Measurements from ENCODE around the gene PCNT. TPM values are rescaled to one million over a fixed set of nuclear protein-coding genes. Genes with fewer than 3 reads are reported as not detected.

Gene PCNT
- total and polyA plus RNA-seq, 9 of the 15 experiments (the other 6 are each of a cell fraction or from before 2014, with no cell fraction given) = 9.1 to 53.5 (median 31.3) TPM

DNA sequence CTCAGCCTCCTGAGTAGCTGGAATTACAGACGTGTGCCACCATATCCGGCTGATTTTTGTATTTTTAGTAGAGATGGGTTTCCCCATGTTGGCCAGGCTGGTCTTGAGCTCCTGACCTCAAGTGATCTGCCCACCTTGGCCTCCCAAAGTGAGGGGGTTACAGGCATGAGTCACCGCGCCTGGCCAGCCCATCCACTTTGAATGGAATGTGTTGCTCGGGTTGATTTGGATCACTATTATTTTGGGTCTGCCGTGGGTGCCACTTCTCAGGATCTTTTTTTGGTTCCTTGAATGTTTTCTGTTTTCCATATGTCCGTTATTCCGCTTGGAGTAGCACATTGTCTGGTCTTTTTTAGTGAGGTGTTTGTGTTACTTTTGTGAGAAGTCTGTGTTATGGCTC is 17.0 kb downstream of the PCNT start:
- Histone ChIP-seq H3K9me1 (ENCODE audit: control insufficient read depth, insufficient read depth, low read length) (no peaks in the 10 kb centered on the region), H3K79me2 (ENCODE audit: control insufficient read depth, insufficient read depth, low read length) (peaks cover 30% of the 10 kb centered on the region), H3K4me2 (ENCODE audit: insufficient read depth, low read length) (no peak overlapping the region), H2AFZ (ENCODE audit: low read depth, low read length) (no peak overlapping the region), H3K27ac (ENCODE audit: extremely low read depth, low read depth, low read length) (no peak overlapping the region), H3K4me1 (replicated peaks in 1 of 2; ENCODE audit: control insufficient read depth in 2 of 2, insufficient read depth in 2 of 2, low read length in 2 of 2) (no peaks in the 10 kb centered on the region), H3K36me3 (ENCODE audit: control insufficient read depth, insufficient read depth, low read length) (peaks cover 52% of the 10 kb centered on the region), H3K9me3 (replicated peaks; ENCODE audit: control insufficient read depth, insufficient read depth, low read depth, low read length) (0 out of 2 replicates have a peak, but pooled peaks cover 2% of the 10 kb centered on the region), H4K20me1 (replicated peaks; ENCODE audit: control insufficient read depth, insufficient read depth, low read length) (no peaks in the 10 kb centered on the region), H3K27me3 (ENCODE audit: control insufficient read depth in 2 of 2, insufficient read depth in 2 of 2, low read length in 2 of 2) (no peaks in the 10 kb centered on the region), H3K9ac (ENCODE audit: insufficient read depth in 1 of 2, low read depth in 2 of 2, low read length in 2 of 2) (no peak overlapping the region), H3K4me3 (no peak overlapping the region)
- FAIRE-seq (no peak), DNase-seq (ENCODE audit: extremely low read depth in 1 of 4, low spot score in 3 of 4) (no peak), ATAC-seq (no peak)
- CTCF ChIA-PET (ENCODE audit: low intra/inter-chr PET ratio) = no interaction called here
- no TSS peak for BruUV-seq (replicated peaks)
- 92% methylated on average over 8 of the region's 8 CpGs for WGBS (ENCODE audit: insufficient coverage, low coverage, missing lambda C conversion rate)
- in situ Hi-C loops (cut with MboI) (no loop called here), intact Hi-C loops (cut with micrococcal nuclease) (no loop called here)
- POLR2A ChIA-PET = interaction anchor here (0.8 kb wide), 1 partner anchor 160 kb away, joined by 3 read pairs; no protein-coding TSS in a partner anchor
- no peak for TF ChIP-seq ZNF551 (CRISPR knock-in tag; IDR thresholded peaks at IDR 0.05)
- TF ChIP-seq EWSR1 (IDR thresholded peaks at IDR 0.05; ENCODE audit: borderline replicate concordance, low read depth, partially characterized antibody) = no peak
- TF ChIP-seq ZBTB7A (IDR thresholded peaks at IDR 0.05; ENCODE audit: borderline replicate concordance, control insufficient read depth, low read depth, low read length) = no peak
- no peak for TF ChIP-seq TARDBP (IDR thresholded peaks at IDR 0.05)
- TF ChIP-seq, protein P1, sequence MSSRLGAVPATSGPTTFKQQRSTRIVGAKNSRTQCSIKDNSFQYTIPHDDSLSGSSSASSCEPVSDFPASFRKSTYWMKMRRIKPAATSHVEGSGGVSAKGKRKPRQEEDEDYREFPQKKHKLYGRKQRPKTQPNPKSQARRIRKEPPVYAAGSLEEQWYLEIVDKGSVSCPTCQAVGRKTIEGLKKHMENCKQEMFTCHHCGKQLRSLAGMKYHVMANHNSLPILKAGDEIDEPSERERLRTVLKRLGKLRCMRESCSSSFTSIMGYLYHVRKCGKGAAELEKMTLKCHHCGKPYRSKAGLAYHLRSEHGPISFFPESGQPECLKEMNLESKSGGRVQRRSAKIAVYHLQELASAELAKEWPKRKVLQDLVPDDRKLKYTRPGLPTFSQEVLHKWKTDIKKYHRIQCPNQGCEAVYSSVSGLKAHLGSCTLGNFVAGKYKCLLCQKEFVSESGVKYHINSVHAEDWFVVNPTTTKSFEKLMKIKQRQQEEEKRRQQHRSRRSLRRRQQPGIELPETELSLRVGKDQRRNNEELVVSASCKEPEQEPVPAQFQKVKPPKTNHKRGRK (tag; IDR thresholded peaks at IDR 0.05) = no peak
- no peak for TF ChIP-seq GABPB1 (CRISPR knock-in tag; IDR thresholded peaks at IDR 0.05)
- no peak for TF ChIP-seq XRCC3 (IDR thresholded peaks at IDR 0.05)
- TF ChIP-seq DACH1 (IDR thresholded peaks at IDR 0.05; ENCODE audit: partially characterized antibody) = no peak
- TF ChIP-seq CXXC5 (CRISPR knock-in tag; IDR thresholded peaks at IDR 0.05) = no peak
- TF ChIP-seq RB1 (IDR thresholded peaks at IDR 0.05; ENCODE audit: low read depth) = no peak
- TF ChIP-seq, protein P2, sequence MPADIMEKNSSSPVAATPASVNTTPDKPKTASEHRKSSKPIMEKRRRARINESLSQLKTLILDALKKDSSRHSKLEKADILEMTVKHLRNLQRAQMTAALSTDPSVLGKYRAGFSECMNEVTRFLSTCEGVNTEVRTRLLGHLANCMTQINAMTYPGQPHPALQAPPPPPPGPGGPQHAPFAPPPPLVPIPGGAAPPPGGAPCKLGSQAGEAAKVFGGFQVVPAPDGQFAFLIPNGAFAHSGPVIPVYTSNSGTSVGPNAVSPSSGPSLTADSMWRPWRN (IDR thresholded peaks at IDR 0.05; ENCODE audit: low read depth) = no peak
